Measurements from ENCODE around the gene ADGRE2.
"Not testable (repeated sequence)": the region's sequence is repeated elsewhere in the genome, so short reads cannot be mapped to it uniquely, and the experiment has no call there.

The ADGRE2 gene

GRCh38 chr19:14778110-14778845 is at the start of gene ADGRE2:
Gene ADGRE2, minus strand, starts transcription at chr19:14778560. Its CDS starts 1,804 bp downstream, at chr19:14776756.
- H3K36me3 ChIP-seq (ENCODE audit: control insufficient read depth, insufficient read depth, low read length); H3K4me1 ChIP-seq (ENCODE audit: control insufficient read depth, insufficient read depth, low read length); H3K27me3 ChIP-seq (ENCODE audit: control insufficient read depth, insufficient read depth, low read length): not testable (repeated sequence)

GRCh38 chr19:14826006-14826405 is 47.6 kb upstream of the ADGRE2 start:
- Histone ChIP-seq H3K27me3 (ENCODE audit: control insufficient read depth, insufficient read depth, low read length) (no peaks in the 10 kb centered on the region), H3K9me3 (ENCODE audit: control insufficient read depth, low read length) (no peaks in the 10 kb centered on the region)

More at GRCh38 chr19:14778110-14778845, at the start of gene ADGRE2:
- H3K9me3 ChIP-seq (ENCODE audit: control insufficient read depth, low read length); H3K4me3 ChIP-seq (ENCODE audit: low read length); H3K9ac ChIP-seq (ENCODE audit: low read length): not testable (repeated sequence)

GRCh38 chr19:14821937-14822336 is 43.6 kb upstream of the ADGRE2 start:
- no peak overlapping the region for H3K4me3 ChIP-seq (ENCODE audit: low read length)
- no peaks in the 10 kb centered on the region for H3K4me1 ChIP-seq (ENCODE audit: control insufficient read depth, insufficient read depth, low read length)
- H3K36me3 ChIP-seq (ENCODE audit: control insufficient read depth, insufficient read depth, low read length) = no peaks in the 10 kb centered on the region
- H3K27me3 ChIP-seq (ENCODE audit: control insufficient read depth, insufficient read depth, low read length) = no peaks in the 10 kb centered on the region
- no peaks in the 10 kb centered on the region for H3K9me3 ChIP-seq (ENCODE audit: control insufficient read depth, low read length)
- H3K9ac ChIP-seq (ENCODE audit: low read length) = no peak overlapping the region

More at GRCh38 chr19:14826006-14826405, 47.6 kb upstream of the ADGRE2 start:
- H3K36me3 ChIP-seq (ENCODE audit: control insufficient read depth, insufficient read depth, low read length) = no peaks in the 10 kb centered on the region
- no peak overlapping the region for H3K4me3 ChIP-seq (ENCODE audit: low read length)
- H3K9ac ChIP-seq (ENCODE audit: low read length) = no peak overlapping the region
- no peaks in the 10 kb centered on the region for H3K4me1 ChIP-seq (ENCODE audit: control insufficient read depth, insufficient read depth, low read length)

- no peaks in the 10 kb centered on the region for H3K9me3 ChIP-seq (ENCODE audit: control insufficient read depth, low read length)
- H3K4me1 ChIP-seq (ENCODE audit: control insufficient read depth, insufficient read depth, low read length) = no peaks in the 10 kb centered on the region
- no peak overlapping the region for H3K9ac ChIP-seq (ENCODE audit: low read length)
- H3K4me3 ChIP-seq (ENCODE audit: low read length) = no peak overlapping the region
- no peaks in the 10 kb centered on the region for H3K27me3 ChIP-seq (ENCODE audit: control insufficient read depth, insufficient read depth, low read length)
- H3K36me3 ChIP-seq (ENCODE audit: control insufficient read depth, insufficient read depth, low read length) = no peaks in the 10 kb centered on the region
Observed at GRCh38 chr19:14818588-14818987, 40.2 kb upstream of the ADGRE2 start.

GRCh38 chr19:14817052-14817451 is 38.7 kb upstream of the ADGRE2 start:
- H3K27me3 ChIP-seq (ENCODE audit: control insufficient read depth, insufficient read depth, low read length) = no peaks in the 10 kb centered on the region
- H3K9me3 ChIP-seq (ENCODE audit: control insufficient read depth, low read length) = no peaks in the 10 kb centered on the region
- no peak overlapping the region for H3K4me3 ChIP-seq (ENCODE audit: low read length)
- no peaks in the 10 kb centered on the region for H3K36me3 ChIP-seq (ENCODE audit: control insufficient read depth, insufficient read depth, low read length)
- no peak overlapping the region for H3K9ac ChIP-seq (ENCODE audit: low read length)
- no peaks in the 10 kb centered on the region for H3K4me1 ChIP-seq (ENCODE audit: control insufficient read depth, insufficient read depth, low read length)

- no peak overlapping the region for H3K9ac ChIP-seq (ENCODE audit: low read length)
- no peaks in the 10 kb centered on the region for H3K27me3 ChIP-seq (ENCODE audit: control insufficient read depth, insufficient read depth, low read length)
- H3K36me3 ChIP-seq (ENCODE audit: control insufficient read depth, insufficient read depth, low read length) = no peaks in the 10 kb centered on the region
- no peaks in the 10 kb centered on the region for H3K9me3 ChIP-seq (ENCODE audit: control insufficient read depth, low read length)
- H3K4me1 ChIP-seq (ENCODE audit: control insufficient read depth, insufficient read depth, low read length) = no peaks in the 10 kb centered on the region
- H3K4me3 ChIP-seq (ENCODE audit: low read length) = no peak overlapping the region
Observed at GRCh38 chr19:14814982-14815652, 36.8 kb upstream of the ADGRE2 start.

- no peaks in the 10 kb centered on the region for H3K4me1 ChIP-seq (ENCODE audit: control insufficient read depth, insufficient read depth, low read length)
- H3K4me3 ChIP-seq (ENCODE audit: low read length) = no peak overlapping the region
- no peaks in the 10 kb centered on the region for H3K27me3 ChIP-seq (ENCODE audit: control insufficient read depth, insufficient read depth, low read length)
- no peaks in the 10 kb centered on the region for H3K36me3 ChIP-seq (ENCODE audit: control insufficient read depth, insufficient read depth, low read length)
- no peak overlapping the region for H3K9ac ChIP-seq (ENCODE audit: low read length)
- no peaks in the 10 kb centered on the region for H3K9me3 ChIP-seq (ENCODE audit: control insufficient read depth, low read length)
Observed at GRCh38 chr19:14809272-14810057, 31.1 kb upstream of the ADGRE2 start.

GRCh38 chr19:14804765-14805164 is 26.4 kb upstream of the ADGRE2 start:
- H3K27me3 ChIP-seq (ENCODE audit: control insufficient read depth, insufficient read depth, low read length) = no peaks in the 10 kb centered on the region
- no peaks in the 10 kb centered on the region for H3K4me1 ChIP-seq (ENCODE audit: control insufficient read depth, insufficient read depth, low read length)
- no peaks in the 10 kb centered on the region for H3K36me3 ChIP-seq (ENCODE audit: control insufficient read depth, insufficient read depth, low read length)
- no peak overlapping the region for H3K4me3 ChIP-seq (ENCODE audit: low read length)
- no peak overlapping the region for H3K9ac ChIP-seq (ENCODE audit: low read length)
- no peaks in the 10 kb centered on the region for H3K9me3 ChIP-seq (ENCODE audit: control insufficient read depth, low read length)

- Histone ChIP-seq H3K36me3 (ENCODE audit: control insufficient read depth, insufficient read depth, low read length) (no peaks in the 10 kb centered on the region), H3K27me3 (ENCODE audit: control insufficient read depth, insufficient read depth, low read length) (no peaks in the 10 kb centered on the region), H3K4me1 (ENCODE audit: control insufficient read depth, insufficient read depth, low read length) (no peaks in the 10 kb centered on the region), H3K9me3 (ENCODE audit: control insufficient read depth, low read length) (no peaks in the 10 kb centered on the region), H3K4me3 (ENCODE audit: low read length) (no peak overlapping the region), H3K9ac (ENCODE audit: low read length) (no peak overlapping the region)
Observed at GRCh38 chr19:14798760-14799159, 20.4 kb upstream of the ADGRE2 start.

GRCh38 chr19:14796021-14796420 is 17.7 kb upstream of the ADGRE2 start:
- Histone ChIP-seq H3K9me3 (ENCODE audit: control insufficient read depth, low read length) (no peaks in the 10 kb centered on the region), H3K27me3 (ENCODE audit: control insufficient read depth, insufficient read depth, low read length) (no peaks in the 10 kb centered on the region), H3K4me1 (ENCODE audit: control insufficient read depth, insufficient read depth, low read length) (no peaks in the 10 kb centered on the region), H3K4me3 (ENCODE audit: low read length) (no peak overlapping the region), H3K36me3 (ENCODE audit: control insufficient read depth, insufficient read depth, low read length) (no peaks in the 10 kb centered on the region), H3K9ac (ENCODE audit: low read length) (no peak overlapping the region)

GRCh38 chr19:14795078-14795721 is 16.8 kb upstream of the ADGRE2 start:
- Histone ChIP-seq H3K9ac (ENCODE audit: low read length) (no peak overlapping the region), H3K27me3 (ENCODE audit: control insufficient read depth, insufficient read depth, low read length) (no peaks in the 10 kb centered on the region), H3K4me1 (ENCODE audit: control insufficient read depth, insufficient read depth, low read length) (no peaks in the 10 kb centered on the region), H3K36me3 (ENCODE audit: control insufficient read depth, insufficient read depth, low read length) (no peaks in the 10 kb centered on the region), H3K4me3 (ENCODE audit: low read length) (no peak overlapping the region), H3K9me3 (ENCODE audit: control insufficient read depth, low read length) (no peaks in the 10 kb centered on the region)

- H3K9me3 ChIP-seq (ENCODE audit: control insufficient read depth, low read length); H3K4me3 ChIP-seq (ENCODE audit: low read length); H3K36me3 ChIP-seq (ENCODE audit: control insufficient read depth, insufficient read depth, low read length); H3K4me1 ChIP-seq (ENCODE audit: control insufficient read depth, insufficient read depth, low read length); H3K27me3 ChIP-seq (ENCODE audit: control insufficient read depth, insufficient read depth, low read length); H3K9ac ChIP-seq (ENCODE audit: low read length): not testable (repeated sequence)
Observed at GRCh38 chr19:14792250-14792649, 13.9 kb upstream of the ADGRE2 start.
